Stimulated activated CD8-positive, alpha-beta memory T cell treated with anti-CD3 and anti-CD28 coated beads, Interleukin-15, amount 100 ng/mL, for 48 hours (primary cell): ENCODE measurements around the gene MCC.

Experiments
- DNase-seq, 2 donors: peaks; one replicate each; pipeline ENCODE4 v3.0.0-alpha.2; 2020; ENCODE audit warnings: low read depth in 2 of 2

MCC gene

GRCh38 chr5:113202746-113203716 is 285.2 kb downstream of the MCC start:
- no peak for DNase-seq

- DNase-seq = no peak
These were observed 286.0 kb downstream of the MCC start for GRCh38 chr5:113202287-113202686.

- DNase-seq = no peak
These were observed 286.5 kb downstream of the MCC start for GRCh38 chr5:113201715-113202114.

- no peak for DNase-seq
These were observed 288.9 kb downstream of the MCC start for GRCh38 chr5:113199122-113199905.

- DNase-seq = no peak
These were observed 290.6 kb downstream of the MCC start for GRCh38 chr5:113197456-113198200.

- no peak for DNase-seq
These were observed 292.5 kb downstream of the MCC start for GRCh38 chr5:113195771-113196170.

GRCh38 chr5:113195251-113195650 is 293.0 kb downstream of the MCC start:
- DNase-seq = no peak

- no peak for DNase-seq
These were observed 293.7 kb downstream of the MCC start for GRCh38 chr5:113194591-113194990.

GRCh38 chr5:113194125-113194524 is 294.1 kb downstream of the MCC start:
- DNase-seq = no peak

- no peak for DNase-seq
These were observed 294.8 kb downstream of the MCC start for GRCh38 chr5:113193311-113193978.

GRCh38 chr5:113192541-113192940 is 295.7 kb downstream of the MCC start:
- DNase-seq = no peak

GRCh38 chr5:113190347-113190746 is 297.9 kb downstream of the MCC start:
- DNase-seq = no peak

- no peak for DNase-seq
These were observed 299.0 kb downstream of the MCC start for GRCh38 chr5:113189291-113189690.

GRCh38 chr5:113188436-113188835 is 299.8 kb downstream of the MCC start:
- DNase-seq = no peak

- no peak for DNase-seq
These were observed 300.3 kb downstream of the MCC start for GRCh38 chr5:113187906-113188305.

GRCh38 chr5:113186061-113186460 is 302.2 kb downstream of the MCC start:
- DNase-seq = no peak

GRCh38 chr5:113183694-113184093 is 304.6 kb downstream of the MCC start:
- no peak for DNase-seq

- no peak for DNase-seq
These were observed 305.5 kb downstream of the MCC start for GRCh38 chr5:113182658-113183344.

GRCh38 chr5:113181853-113182490 is 306.3 kb downstream of the MCC start:
- no peak for DNase-seq

GRCh38 chr5:113181409-113181808 is 306.8 kb downstream of the MCC start:
- DNase-seq = no peak
